H1 (cell line): ENCODE results near the gene FMN2. TPM values are rescaled to one million over a fixed set of nuclear protein-coding genes. Genes with fewer than 3 reads are reported as not detected.

Experiments used
- CTCF ChIA-PET: fragments of 300-600 bp; sonication (Branson Sonifier 250); formaldehyde crosslinking; loops from one replicate; lab custom pipeline; 2021; ENCODE audit not compliant: partially characterized antibody; lab: Charles Lee
- POLR2A ChIA-PET: fragments of 300-600 bp; sonication (Branson Sonifier 250); formaldehyde crosslinking; loops from one replicate; lab custom pipeline; 2021; ENCODE audit warnings: inconsistent platforms; ENCODE audit not compliant: partially characterized antibody; lab: Charles Lee
- DNase-seq, 2 experiments: peaks; one replicate each; pipeline versions ENCODE4 v3.0.0 to v3.0.0-alpha.2; 2010 to 2022; ENCODE audit warnings: low spot score in 2 of 2, low read depth in 1 of 2, mixed read lengths in 1 of 2
- FAIRE-seq: peaks from 2 replicates; lab custom pipeline; 2011; peaks lifted over from hg19 to GRCh38; lab: Jason Lieb, UNC
- H2AFZ ChIP-seq: 2 replicates; pipeline ENCODE4 v1.8.1; 2012; ENCODE audit warnings: low read length, inconsistent platforms
- H2AK5ac ChIP-seq: 2 replicates; pipeline ENCODE4 v1.6.1; 2013; ENCODE audit warnings: low read depth, low read length
- H2BK120ac ChIP-seq: replicated peaks from 2 replicates; pipeline ENCODE3; 2013; ENCODE audit warnings: low read depth, low read length, inconsistent platforms
- H2BK12ac ChIP-seq: 2 replicates; pipeline ENCODE4 v1.6.1; 2013; ENCODE audit warnings: low read depth, low read length
- H2BK15ac ChIP-seq: 2 replicates; pipeline ENCODE4 v1.6.1; 2013; ENCODE audit warnings: low read length
- H2BK20ac ChIP-seq: 2 replicates; pipeline ENCODE4 v1.6.1; 2013; ENCODE audit warnings: low read length
- H2BK5ac ChIP-seq: 2 replicates; pipeline ENCODE4 v1.6.1; 2013; ENCODE audit warnings: low read depth, low read length
- H3K14ac ChIP-seq: 2 replicates; pipeline ENCODE4 v1.6.1; 2013; ENCODE audit warnings: inconsistent platforms; ENCODE audit not compliant: insufficient read length
- H3K18ac ChIP-seq: 2 replicates; pipeline ENCODE4 v1.6.1; 2013; ENCODE audit warnings: low read length; ENCODE audit errors: extremely low read depth
- H3K23ac ChIP-seq: 2 replicates; pipeline ENCODE4 v1.6.1; 2013; ENCODE audit warnings: inconsistent platforms; ENCODE audit not compliant: insufficient read length
- H3K23me2 ChIP-seq: 2 replicates; pipeline ENCODE4 v1.6.1; 2013; ENCODE audit warnings: low read depth, low read length
- H3K27ac ChIP-seq: 2 replicates; pipeline ENCODE4 v1.6.1; 2011; ENCODE audit warnings: low read depth, low read length, inconsistent platforms
- H3K27me3 ChIP-seq, 4 experiments: replicated peaks in 1 of 4; 1 replicate in 1 of 4; 2 replicates in 3 of 4; pipeline versions ENCODE4 v1.6.1 to v1.8.1; 2011 to 2013; ENCODE audit warnings: low read length in 3 of 4, mild to moderate bottlenecking in 3 of 4, inconsistent platforms in 2 of 4, mixed read lengths in 2 of 4, moderate library complexity in 1 of 4; ENCODE audit not compliant: control insufficient read depth in 3 of 4, insufficient read depth in 3 of 4; ENCODE audit errors: extremely low read depth in 1 of 4
- H3K36me3 ChIP-seq, 4 experiments: 2 replicates each; pipeline versions ENCODE4 v1.6.1 to v1.8.1; 2011 to 2013; ENCODE audit warnings: mild to moderate bottlenecking in 4 of 4, low read length in 3 of 4, moderate library complexity in 2 of 4, control low read depth in 1 of 4, inconsistent platforms in 1 of 4; ENCODE audit not compliant: insufficient read depth in 4 of 4, control insufficient read depth in 2 of 4
- H3K4ac ChIP-seq: replicated peaks from 2 replicates; pipeline ENCODE3; 2013; ENCODE audit warnings: low read length, low read depth, mixed read lengths, inconsistent platforms; ENCODE audit not compliant: insufficient read length
- H3K4me1 ChIP-seq, 4 experiments: replicated peaks in 1 of 4; 1 replicate in 1 of 4; 2 replicates in 3 of 4; pipeline versions ENCODE4 v1.6.1 to v1.8.1; 2011 to 2013; ENCODE audit warnings: low read length in 3 of 4, inconsistent platforms in 2 of 4, mixed read lengths in 1 of 4; ENCODE audit not compliant: insufficient read depth in 4 of 4, control insufficient read depth in 3 of 4
- H3K4me2 ChIP-seq, 2 experiments: 2 replicates each; pipeline versions ENCODE4 v1.6.1 to v1.8.1; 2011 to 2013; ENCODE audit warnings: low read depth in 2 of 2, low read length in 2 of 2, control low read depth in 1 of 2, inconsistent platforms in 1 of 2, mild to moderate bottlenecking in 1 of 2; ENCODE audit not compliant: insufficient read depth in 1 of 2
- H3K4me3 ChIP-seq, 4 experiments: fragments of 200-600, 300-600 bp in 1 of 4; sonication (generic), shearing (Covaris generic), sonication (Bioruptor Twin) in 1 of 4; 2 replicates each; pipeline versions ENCODE4 v1.5.1 to v1.8.1; 2011 to 2016; ENCODE audit warnings: low read length in 4 of 4, low read depth in 3 of 4, control low read depth in 2 of 4, inconsistent platforms in 2 of 4, mild to moderate bottlenecking in 2 of 4, mixed read lengths in 1 of 4, moderate library complexity in 1 of 4; ENCODE audit not compliant: insufficient read depth in 2 of 4; ENCODE audit errors: extremely low read depth in 1 of 4
- H3K56ac ChIP-seq: replicated peaks from 2 replicates; pipeline ENCODE3; 2013; ENCODE audit warnings: low read depth, mild to moderate bottlenecking, mixed read lengths, low read length, inconsistent platforms; ENCODE audit not compliant: insufficient read length
- H3K79me1 ChIP-seq: 2 replicates; pipeline ENCODE4 v1.6.1; 2013; ENCODE audit warnings: low read depth, low read length, control low read depth
- H3K79me2 ChIP-seq, 2 experiments: 2 replicates each; pipeline versions ENCODE4 v1.6.1 to v1.8.1; 2012 to 2013; ENCODE audit warnings: low read length in 2 of 2, mild to moderate bottlenecking in 2 of 2, inconsistent platforms in 1 of 2; ENCODE audit not compliant: insufficient read depth in 2 of 2, control insufficient read depth in 1 of 2
- H3K9ac ChIP-seq, 4 experiments: replicated peaks in 1 of 4; 1 replicate in 1 of 4; 2 replicates in 3 of 4; pipeline versions ENCODE4 v1.6.1 to v1.8.1; 2011 to 2013; ENCODE audit warnings: low read depth in 3 of 4, low read length in 3 of 4, control low read depth in 2 of 4, mild to moderate bottlenecking in 2 of 4, moderate library complexity in 2 of 4, inconsistent platforms in 1 of 4; ENCODE audit errors: extremely low read depth in 1 of 4
- H3K9me3 ChIP-seq, 2 experiments: 2 replicates each; pipeline versions ENCODE4 v1.6.1 to v1.8.1; 2012 to 2013; ENCODE audit warnings: mild to moderate bottlenecking in 2 of 2, moderate library complexity in 2 of 2, control low read depth in 1 of 2, inconsistent platforms in 1 of 2, low read depth in 1 of 2, low read length in 1 of 2, mixed read lengths in 1 of 2; ENCODE audit not compliant: insufficient read depth in 2 of 2
- H4K20me1 ChIP-seq, 2 experiments: replicated peaks in 1 of 2; 2 replicates each; pipeline versions ENCODE3 to v1.8.1; 2011 to 2013; ENCODE audit warnings: inconsistent platforms in 2 of 2, low read length in 2 of 2, mild to moderate bottlenecking in 1 of 2; ENCODE audit not compliant: insufficient read depth in 2 of 2, control insufficient read depth in 1 of 2
- H4K5ac ChIP-seq: 2 replicates; pipeline ENCODE4 v1.6.1; 2013; ENCODE audit warnings: low read length, low read depth, mixed read lengths, inconsistent platforms; ENCODE audit not compliant: insufficient read length
- H4K8ac ChIP-seq: 2 replicates; pipeline ENCODE4 v1.8.0; 2013; ENCODE audit warnings: mild to moderate bottlenecking, moderate library complexity, low read length, inconsistent platforms; ENCODE audit not compliant: insufficient read depth; ENCODE audit errors: extremely low read depth
- H4K91ac ChIP-seq: replicated peaks from 2 replicates; pipeline ENCODE3; 2013; ENCODE audit warnings: low read length, mixed read lengths, inconsistent platforms; ENCODE audit not compliant: insufficient read length
- HDAC6 ChIP-seq: IDR thresholded peaks from one replicate; pipeline ENCODE4 v1.7.1; 2012; ENCODE audit warnings: low read depth, mild to moderate bottlenecking, inconsistent platforms, low read length, moderate library complexity
- RNF2 ChIP-seq: fragments of 200-900, 300-1000 bp; sonication (generic); IDR thresholded peaks from 2 replicates; pipeline ENCODE4 v1.7.1; 2016; ENCODE audit warnings: borderline replicate concordance, low read depth, mild to moderate bottlenecking, antibody characterized with exemption, low read length; ENCODE audit not compliant: poor library complexity, severe bottlenecking; ENCODE audit errors: missing control alignments
- YY1 ChIP-seq: IDR thresholded peaks from 2 replicates; pipeline ENCODE4 v1.6.1; 2011; ENCODE audit warnings: low read depth, mild to moderate bottlenecking, low read length
- WGBS, 2 experiments: shearing (Covaris generic) in 1 of 2; methylation state at CpG; one replicate each; pipeline versions ENCODE4 v1.1.6 to v1.1.7; 2013 to 2015; ENCODE audit warnings: low lambda C conversion rate in 2 of 2, mixed read lengths in 2 of 2, inconsistent platforms in 1 of 2, low coverage in 1 of 2, missing lambda C conversion rate in 1 of 2; ENCODE audit not compliant: insufficient replicate concordance in 2 of 2, insufficient coverage in 1 of 2, insufficient read length in 1 of 2; ENCODE audit errors: extremely low coverage in 1 of 2, missing lambda C conversion rate in 1 of 2; 5-methylcytosine and 5-hydroxymethylcytosine counted together
- polyA plus RNA-seq, 7 experiments: library from polyadenylated mRNA; depleted of rRNA in 3 of 7; stranded (reverse) in 5 of 7; unstranded in 2 of 7; fragments of >200 nt in 5 of 7; fragments of 200-250 nt in 2 of 7; gene quantifications; 1 replicate in 5 of 7; 2 replicates in 1 of 7; 4 replicates in 1 of 7; pipeline versions ENCODE4 v1.2.1 to v1.2.3, GENCODE V29; 2011 to 2013; ENCODE audit warnings: missing spikeins in 2 of 7, mixed read lengths in 2 of 7
- total RNA-seq: library from RNA; stranded (reverse); fragmentation: NEBNext Ultra II Directional; extraction: Animal tissue kit (Norgen Biotek cat#: 25700); gene quantifications from 2 replicates; pipeline ENCODE4 v1.2.1, GENCODE V29; 2021
- TF ChIP-seq, protein P1 (sequence below): IDR thresholded peaks from 2 replicates; pipeline ENCODE4 v1.6.1; 2012; ENCODE audit warnings: inconsistent platforms

FMN2 gene
- total and polyA plus RNA-seq, 2 of the 8 experiments (the other 6 are each of a cell fraction or from before 2014, with no cell fraction given): 0.83 to 2.0 TPM

DNA sequence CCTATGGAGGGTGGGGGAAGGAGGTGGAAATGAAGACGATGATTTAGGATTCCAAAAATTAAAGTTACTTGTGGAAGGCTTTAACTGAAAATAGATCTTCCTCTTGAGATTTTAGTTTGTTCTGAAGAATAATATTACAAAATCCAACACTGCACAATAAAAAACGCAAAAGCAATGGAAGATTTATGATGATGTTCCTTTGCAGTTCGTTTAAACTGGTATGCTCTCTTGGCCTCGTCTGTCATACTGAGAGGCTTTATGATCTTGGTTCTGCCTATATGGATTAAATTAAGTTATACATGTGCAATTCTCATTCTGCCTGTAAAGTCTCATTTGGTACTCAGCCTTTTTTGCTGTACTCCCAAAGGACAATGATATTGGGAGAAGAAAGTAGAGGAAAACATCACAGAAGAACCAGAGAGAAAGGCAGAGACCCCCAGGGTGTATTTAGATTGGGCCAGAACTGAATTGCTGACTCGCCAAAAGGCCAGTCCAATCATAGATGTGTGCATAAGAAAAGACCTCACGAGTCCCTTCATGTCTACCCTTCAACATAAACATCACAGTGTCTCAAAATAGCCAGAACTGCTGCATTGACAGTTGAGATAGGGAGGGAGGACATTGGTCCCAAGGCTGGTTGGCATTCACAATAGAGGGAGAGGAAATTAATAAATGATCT is 331.7 kb downstream of the FMN2 start:
- Histone ChIP-seq H3K4me2 (no peak overlapping the region), H2BK20ac (no peak overlapping the region), H4K91ac (no peak overlapping the region), H4K20me1 (no peaks in the 10 kb centered on the region), H2AK5ac (no peak overlapping the region), H3K4ac (no peak overlapping the region), H2BK15ac (no peak overlapping the region), H2BK120ac (no peak overlapping the region), H4K8ac (no peak overlapping the region), H3K79me1 (no peaks in the 10 kb centered on the region), H3K9ac (no peak overlapping the region), H3K27me3 (peaks cover 0 to 1% (median 0%) of the 10 kb centered on the region in 4 experiments; a peak in 1 of 7 replicates), H3K4me1 (no peaks in the 10 kb centered on the region), H2BK5ac (no peak overlapping the region), H4K5ac (no peak overlapping the region), H3K23ac (no peak overlapping the region), H2AFZ (no peak overlapping the region), H3K27ac (no peak overlapping the region), H3K4me3 (no peak overlapping the region), H3K18ac (no peak overlapping the region), H3K23me2 (no peaks in the 10 kb centered on the region), H2BK12ac (no peak overlapping the region), H3K79me2 (no peaks in the 10 kb centered on the region), H3K36me3 (no peaks in the 10 kb centered on the region), H3K56ac (no peak overlapping the region), H3K9me3 (no peaks in the 10 kb centered on the region), H3K14ac (no peak overlapping the region)
- DNase-seq: no peak
- WGBS, 2 experiments: 90% methylated on average over 6 of the region's 6 CpGs; no CpG with 5 or more reads in 1 of the 2 experiments
- no peak for FAIRE-seq
- no peak for TF ChIP-seq YY1
- TF ChIP-seq, protein P1, sequence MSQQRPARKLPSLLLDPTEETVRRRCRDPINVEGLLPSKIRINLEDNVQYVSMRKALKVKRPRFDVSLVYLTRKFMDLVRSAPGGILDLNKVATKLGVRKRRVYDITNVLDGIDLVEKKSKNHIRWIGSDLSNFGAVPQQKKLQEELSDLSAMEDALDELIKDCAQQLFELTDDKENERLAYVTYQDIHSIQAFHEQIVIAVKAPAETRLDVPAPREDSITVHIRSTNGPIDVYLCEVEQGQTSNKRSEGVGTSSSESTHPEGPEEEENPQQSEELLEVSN: no peak
- no peak for TF ChIP-seq RNF2
- no peak for TF ChIP-seq HDAC6
- CTCF ChIA-PET: no interaction called here
- POLR2A ChIA-PET: no interaction called here
